Endometrial microvascular endothelial cells (primary cell): ENCODE results near the gene FAM184A. TPM values are rescaled to one million over a fixed set of nuclear protein-coding genes. Genes with fewer than 3 reads are reported as not detected.

Experiments
- in situ Hi-C: cut with HindIII; loops from 2 replicates; pipeline ENCODE4 v1.10.0; 2017; ENCODE audit warnings: low sequenced_read_pairs, low pct_unique_long_range_greater_than_20kb; ENCODE audit errors: inconsistent ontology term
- total RNA-seq: library from RNA; depleted of rRNA; stranded (reverse); fragments of >200 nt; gene quantifications from one replicate; pipeline ENCODE4 v1.2.3, GENCODE V29; 2015; ENCODE audit errors: inconsistent ontology term

FAM184A gene
- total RNA-seq, 1 donor from 2014 or later = not detected

DNA sequence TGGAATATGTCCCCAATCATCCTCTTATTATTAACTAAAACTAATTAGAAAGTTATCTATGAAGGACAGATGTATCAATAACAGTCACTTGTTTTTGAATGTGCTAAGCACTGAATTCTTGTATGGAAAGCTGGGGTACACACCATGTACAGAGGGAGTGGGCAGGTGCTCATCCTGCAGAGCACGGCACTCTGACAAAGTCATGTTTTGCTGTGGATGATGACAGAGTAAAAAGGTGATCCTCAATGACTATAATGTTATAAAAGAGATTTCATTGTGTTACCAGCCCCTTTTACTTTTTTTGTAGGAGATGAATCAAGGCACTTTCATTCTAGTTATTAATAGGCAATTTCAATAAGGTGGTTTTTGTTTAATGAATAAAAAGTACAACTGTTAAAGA lies 92.2 kb downstream of the FAM184A start:
- in situ Hi-C loops = no loop called here

DNA sequence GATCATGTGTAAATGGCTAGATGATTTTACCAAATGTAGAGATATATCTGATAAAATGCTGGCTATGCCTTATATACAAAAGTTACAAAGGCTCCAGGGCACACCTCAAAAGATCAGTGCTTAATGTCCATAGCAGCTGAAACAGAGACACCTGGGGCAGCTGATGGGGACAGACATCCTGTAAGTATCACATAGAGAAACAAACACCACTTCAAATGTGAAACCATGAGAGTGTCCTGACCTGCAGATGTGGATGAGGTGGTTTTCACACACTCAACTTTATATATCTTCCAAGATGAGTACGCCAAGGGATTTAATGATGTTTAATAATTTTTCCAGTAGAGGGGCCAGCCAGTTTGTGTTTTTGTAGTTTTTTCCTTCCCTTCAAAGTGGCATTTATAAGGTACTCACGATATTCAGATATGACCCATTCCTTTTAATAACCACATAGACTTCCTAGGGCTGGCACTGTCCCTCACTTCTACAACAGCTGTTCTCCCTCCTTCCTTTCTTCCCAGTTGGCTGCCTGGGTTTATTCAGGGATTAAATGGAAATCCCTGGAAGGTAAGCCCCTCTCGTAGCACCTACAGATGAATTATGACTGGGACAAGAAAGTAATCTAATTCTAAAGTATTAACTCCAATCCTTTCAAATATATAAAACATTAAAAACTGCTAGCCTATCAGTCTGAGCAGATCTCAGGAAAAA lies 93.2 kb downstream of the FAM184A start:
- in situ Hi-C loops = no loop called here

DNA sequence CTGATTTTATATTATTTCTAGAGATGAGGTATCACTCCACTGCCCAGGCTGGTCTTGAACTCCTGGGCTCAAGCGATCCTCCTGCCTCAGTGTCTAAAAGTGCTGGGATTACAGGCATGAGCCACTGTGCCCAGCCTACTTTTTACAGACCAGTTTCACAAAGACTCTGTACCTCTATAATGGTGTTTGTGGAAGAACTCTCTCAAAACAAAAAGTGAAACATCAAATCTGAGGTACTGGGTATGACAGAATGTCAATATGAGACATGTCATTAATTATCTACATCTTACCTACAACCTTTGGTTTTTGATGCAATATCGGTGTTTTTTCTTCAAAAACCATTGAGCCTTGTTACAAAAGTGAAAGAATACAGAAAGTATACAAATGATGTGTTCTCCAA lies 94.1 kb downstream of the FAM184A start:
- in situ Hi-C loops = no loop called here

DNA sequence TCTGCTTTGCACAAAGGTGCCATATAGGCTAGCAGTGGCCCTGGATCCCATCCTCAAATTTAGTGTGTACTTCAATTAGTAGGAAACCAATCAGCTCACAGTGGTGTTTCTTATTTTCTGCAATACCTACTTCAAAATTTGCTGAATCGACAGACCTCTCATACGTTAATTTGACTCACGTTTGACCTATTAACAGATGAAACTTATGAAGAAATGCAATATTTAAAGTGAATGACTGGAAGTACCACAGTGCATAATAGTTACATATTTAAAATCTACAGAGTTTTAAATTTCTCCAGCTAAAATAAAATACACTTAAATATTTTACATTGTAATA lies 95.9 kb downstream of the FAM184A start:
- in situ Hi-C loops = no loop called here

DNA sequence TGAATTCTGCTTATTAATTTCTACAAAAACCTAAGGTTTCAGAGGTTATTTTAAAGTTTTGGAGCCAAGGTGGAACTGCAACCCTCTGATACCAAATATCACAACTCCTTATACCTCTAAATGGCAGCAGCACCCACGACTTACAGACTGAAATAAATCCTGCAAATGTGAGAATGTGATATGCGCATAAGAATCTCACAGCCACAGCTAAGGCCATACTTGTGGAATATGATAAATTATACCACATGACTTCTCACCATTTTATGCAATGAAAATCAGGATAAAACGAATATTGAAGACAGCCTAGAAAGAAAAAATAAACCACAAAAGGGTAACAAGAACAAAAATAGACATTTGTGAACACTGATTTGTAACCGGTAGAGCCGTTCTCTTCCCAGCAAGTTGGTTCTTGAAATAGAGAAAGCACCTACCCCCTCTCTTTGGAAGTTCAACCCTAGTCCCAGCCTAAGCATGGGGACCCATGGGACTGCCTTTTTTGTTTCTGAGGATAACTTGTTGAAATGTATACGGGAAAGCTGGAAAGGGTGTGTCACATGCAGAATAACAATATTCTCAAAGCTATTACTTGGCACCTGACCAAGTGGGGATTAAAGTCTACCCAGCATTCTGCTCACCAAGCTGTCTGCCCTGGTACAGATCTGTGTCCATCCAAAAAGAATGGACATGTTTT lies 96.4 kb downstream of the FAM184A start:
- in situ Hi-C loops = no loop called here

DNA sequence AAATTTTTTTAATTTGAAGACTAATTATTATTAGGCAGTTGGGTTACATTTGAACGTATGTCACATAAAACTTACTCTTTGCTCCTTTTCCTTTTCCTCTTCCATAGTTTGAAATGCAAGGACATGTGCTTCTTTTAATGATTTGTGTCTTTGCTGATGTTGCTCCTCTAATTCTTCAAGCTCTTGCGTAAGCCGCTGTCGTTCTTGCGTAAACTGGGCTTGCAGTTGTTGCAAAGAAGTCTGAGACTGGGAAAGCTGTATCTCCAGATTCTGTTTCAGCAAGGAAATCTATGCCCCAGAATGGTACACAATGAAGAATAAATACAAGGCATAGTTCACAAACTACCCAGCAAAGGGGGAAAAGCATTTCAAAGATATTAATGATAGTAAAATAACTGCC lies 98.4 kb downstream of the FAM184A start:
- in situ Hi-C loops = no loop called here

DNA sequence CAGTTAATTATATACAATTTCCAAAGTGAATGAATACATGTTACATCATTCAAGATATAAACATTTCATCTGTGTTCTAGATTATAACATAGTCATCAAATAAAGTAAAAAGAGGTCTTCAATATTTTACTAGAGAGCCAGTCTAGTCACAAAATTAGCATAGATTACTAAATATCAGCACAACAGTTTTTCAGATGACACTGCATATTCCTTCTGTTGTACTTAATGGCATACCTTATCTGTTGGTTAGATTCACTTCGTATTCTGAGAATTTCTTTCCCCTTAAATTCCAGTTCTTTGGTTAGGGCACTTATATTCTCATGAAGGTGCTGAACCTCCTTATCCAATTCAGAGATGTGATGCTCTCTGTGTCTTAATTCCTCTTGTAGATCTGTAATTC lies 103.7 kb downstream of the FAM184A start:
- in situ Hi-C loops = no loop called here

DNA sequence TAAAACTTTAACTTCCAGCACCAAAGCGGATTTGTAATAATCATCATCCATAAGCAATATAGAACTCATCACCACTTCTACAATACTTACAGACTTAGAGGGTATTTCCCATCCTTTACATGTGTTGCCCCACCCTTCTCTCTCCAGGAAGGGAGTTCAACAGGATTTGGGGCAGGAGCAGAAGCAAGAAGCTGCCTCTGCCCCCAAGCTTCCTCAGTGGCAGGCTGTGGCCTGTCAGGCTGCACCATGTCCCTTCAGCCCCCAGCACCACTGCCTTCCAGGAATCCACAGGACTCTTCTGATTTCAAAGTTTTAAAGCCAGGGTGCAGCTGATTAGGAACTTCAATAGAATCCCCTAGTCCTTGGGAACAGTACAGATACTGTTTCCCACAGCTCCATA lies 106.8 kb downstream of the FAM184A start:
- in situ Hi-C loops = no loop called here

DNA sequence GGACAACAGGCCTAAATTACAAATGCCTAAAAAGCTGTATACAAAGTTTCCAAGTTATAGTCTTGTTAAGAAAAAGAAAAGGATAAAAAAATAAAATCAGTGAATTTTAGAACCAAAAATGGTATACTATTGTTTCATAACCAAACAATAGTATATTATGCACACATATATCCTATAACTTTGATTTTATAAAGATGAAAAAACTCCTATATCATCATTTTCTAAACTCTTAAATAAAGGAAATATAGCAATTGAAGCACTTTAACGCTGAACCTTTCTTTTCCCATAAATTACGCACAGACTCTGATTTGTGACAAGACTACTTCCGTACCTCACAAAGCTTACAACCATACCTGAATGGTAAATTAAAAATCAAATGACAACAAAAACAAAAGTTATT lies 107.6 kb downstream of the FAM184A start:
- in situ Hi-C loops = no loop called here

DNA sequence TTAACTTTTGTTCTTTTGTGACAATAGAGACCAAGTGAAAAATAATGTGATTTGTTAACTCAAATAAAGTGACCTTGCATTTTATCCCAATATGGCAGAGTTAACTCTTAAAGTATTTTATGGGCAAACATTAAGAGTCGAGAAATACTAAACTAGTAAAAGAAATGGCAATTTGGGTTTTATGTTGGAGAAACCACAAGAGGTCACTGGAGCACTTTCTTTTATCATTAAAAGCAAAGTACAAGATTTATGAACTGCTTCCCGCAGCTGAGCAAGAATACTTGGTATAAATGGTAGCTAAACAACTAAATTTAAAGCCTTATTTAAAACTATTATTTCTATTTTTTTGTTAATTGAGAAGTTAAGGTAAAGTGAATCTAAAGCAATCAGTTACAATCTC lies 110.0 kb downstream of the FAM184A start:
- in situ Hi-C loops = no loop called here

DNA sequence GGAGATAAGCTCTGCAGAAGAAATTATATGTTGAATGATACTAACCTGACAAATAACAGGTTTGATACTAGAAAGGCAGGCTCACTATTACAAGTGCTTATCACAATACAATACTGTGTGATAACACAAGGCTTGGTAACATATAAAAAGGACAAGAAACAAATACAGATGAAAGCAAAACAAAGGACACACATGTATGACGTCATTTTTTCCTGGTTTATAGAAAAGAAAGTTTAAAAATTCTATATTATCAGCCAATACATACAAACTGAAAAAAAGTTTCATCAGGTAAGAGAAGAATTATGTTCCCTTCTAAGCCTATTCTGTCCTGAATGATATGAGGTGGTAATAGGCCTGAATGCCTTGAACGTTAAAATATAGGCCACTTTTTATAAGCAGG lies 111.2 kb downstream of the FAM184A start:
- in situ Hi-C loops = no loop called here

DNA sequence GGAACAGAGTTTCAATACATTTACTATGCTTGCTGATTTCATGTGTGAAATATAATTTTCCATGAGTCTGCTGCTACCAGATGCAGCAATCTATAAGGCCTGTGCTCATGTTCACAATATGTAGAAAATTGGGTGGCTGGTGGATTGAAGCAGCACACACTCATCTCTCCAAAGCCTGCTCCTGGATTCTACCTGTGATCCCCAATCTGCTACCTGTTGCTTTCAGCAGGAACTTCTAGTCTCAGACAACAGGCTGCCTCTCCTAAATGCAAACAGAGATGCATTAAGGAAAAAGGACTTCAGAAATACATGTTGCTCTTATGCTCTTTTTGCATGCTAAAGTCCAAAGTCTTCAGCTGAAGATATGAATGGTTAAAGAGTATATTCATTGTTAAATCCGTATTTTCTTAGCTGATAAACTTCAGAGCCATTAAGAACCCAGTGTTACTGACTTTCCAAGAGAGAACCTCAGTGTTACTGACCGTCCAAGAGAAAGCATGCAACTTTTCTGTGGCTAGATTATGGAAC lies 112.6 kb downstream of the FAM184A start:
- in situ Hi-C loops = no loop called here

DNA sequence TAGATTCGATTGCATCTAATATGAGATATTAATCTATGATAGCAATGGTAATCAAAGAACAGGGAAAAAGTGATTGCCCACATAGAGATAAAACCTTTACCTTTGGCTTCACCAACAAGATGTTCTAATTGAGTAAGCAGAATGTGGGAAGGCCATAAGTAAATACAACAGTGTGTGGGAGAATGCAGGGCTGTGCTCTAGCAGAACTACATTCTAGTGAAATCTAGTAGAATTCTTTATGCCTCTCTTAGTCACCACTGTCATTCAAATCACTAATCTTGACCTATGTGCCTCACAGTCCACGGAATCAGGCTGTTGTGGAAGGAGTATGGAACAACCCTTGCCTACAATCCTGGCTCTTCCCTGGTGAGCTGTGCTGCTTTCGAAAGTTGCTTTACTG lies 113.1 kb downstream of the FAM184A start:
- in situ Hi-C loops = no loop called here

DNA sequence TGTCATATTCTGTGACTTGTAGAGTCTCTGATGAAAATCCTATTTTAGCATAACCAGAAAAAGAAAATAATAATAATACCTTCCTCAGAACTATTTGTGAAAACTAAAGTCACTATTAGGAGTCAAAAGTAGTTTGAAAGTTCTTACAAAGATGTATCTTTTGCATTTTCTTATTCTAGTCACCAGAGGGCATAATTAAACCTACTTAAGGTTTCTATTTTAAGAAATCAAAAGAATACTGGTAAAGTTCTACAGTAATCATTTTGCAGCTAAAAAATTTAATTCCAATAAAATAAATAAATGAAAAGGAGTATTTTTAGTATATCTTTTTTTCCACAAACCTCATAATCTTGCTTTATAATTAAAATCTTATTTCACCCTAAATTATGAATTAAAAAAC lies 115.5 kb downstream of the FAM184A start:
- in situ Hi-C loops = no loop called here

DNA sequence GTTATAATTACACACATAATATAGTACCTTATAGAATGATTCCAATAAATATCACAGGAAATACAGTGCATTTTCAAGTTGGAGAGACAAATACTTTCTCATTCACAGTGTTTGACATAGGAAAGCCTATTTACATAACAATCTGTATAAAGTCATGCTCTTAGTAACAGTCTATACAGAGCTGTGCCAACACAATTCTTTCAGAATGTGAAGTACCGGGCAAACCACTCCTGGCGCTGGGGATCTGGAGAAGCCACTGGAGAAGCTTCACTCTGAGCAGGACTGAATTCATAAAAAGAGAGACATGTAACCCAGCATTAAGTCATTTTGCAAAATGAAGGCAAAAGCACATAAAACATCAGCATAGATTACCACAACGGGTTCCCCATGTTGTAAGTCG lies 118.6 kb downstream of the FAM184A start:
- in situ Hi-C loops = no loop called here

DNA sequence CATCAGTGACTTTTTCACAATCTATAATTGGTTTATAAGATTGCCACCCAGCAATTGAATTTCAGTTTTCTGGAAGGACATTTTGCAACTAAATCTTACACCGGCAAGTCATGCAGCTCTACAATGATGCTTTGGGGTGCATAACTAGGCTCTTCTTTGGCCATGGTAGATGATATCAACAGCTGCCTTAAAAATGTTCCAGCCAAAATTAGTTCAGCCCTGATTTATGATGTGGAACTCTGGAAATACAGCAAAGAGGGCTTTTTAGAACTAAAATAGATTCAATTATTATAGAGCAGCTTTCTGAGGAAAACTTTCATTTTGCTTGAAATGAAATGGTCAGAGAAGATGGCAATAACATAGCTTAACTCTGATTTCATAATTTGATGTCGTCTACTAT lies 125.1 kb downstream of the FAM184A start:
- in situ Hi-C loops = no loop called here

DNA sequence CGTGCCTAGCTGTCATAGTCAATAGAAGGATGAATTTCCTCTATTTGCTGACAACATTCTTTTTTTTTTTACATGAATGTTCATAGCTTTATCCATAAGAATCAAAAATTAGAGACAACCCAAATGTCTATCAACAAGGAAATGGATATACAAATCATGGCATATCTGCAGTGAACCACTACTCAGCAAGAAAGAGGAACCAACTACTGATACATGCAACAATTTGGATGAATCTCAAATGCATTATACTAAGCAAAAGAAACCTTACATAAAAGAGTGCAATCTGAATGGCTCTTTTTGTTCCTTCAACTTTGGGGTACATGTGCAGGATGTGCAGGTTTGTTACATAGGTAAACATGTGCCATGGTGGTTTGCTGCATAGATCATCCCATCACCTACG lies 125.8 kb downstream of the FAM184A start:
- in situ Hi-C loops = no loop called here

DNA sequence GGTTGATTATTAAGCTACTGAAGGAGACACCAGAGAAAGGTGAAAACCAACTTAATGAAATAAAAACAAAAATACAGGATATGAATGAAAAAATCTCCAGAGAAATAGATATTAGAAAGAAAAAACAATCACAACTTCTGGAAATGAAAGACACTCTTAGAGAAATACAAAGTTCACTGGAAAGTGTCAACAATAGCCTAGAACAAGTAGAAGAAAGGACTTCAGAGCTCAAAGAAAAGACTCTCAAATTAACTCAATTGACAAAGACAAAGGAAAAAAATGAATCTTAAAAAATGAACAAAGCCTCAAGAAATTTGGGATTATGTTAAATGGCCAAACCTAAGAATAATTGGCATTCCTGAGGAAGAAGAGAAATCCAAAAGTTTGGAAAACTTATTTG lies 133.2 kb downstream of the FAM184A start:
- in situ Hi-C loops = no loop called here

DNA sequence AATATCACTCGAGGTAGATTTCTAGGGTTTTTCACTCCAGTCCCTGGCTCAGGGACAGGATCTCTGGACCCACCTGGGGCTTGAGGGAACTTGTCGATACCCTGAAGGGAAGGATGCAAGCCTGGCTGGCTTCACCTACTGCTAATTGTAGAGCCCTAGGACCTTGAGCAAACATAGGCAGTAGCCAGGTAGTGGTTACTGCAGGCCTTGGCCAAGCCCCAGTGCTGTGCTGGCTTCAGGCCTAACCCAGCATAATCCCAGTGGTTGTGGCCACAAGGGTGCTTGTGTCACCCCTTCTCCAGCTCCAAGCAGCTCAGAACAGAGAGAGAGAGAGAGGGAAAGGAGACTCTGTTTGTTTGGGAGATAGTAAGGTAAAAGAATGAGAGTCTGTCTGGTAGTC lies 137.7 kb downstream of the FAM184A start:
- in situ Hi-C loops = no loop called here

DNA sequence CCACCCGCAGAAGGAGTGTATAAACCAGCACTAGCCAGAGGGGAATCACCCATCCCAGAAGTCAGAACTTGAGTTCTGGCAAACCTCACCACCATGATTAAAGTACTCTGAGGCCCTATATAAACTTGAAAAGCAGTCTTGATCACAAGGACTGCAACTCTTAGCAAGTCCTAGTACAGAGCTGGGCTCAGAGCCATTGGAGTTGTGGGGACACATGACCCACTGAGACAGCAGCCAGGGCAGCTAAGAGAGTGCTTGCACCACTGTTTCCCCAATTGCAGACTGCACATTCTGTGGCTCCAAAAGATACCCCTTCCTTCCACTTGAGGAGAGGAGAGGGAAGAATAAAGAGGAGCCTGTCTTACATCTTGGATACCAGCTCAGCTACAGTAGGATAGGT lies 138.8 kb downstream of the FAM184A start:
- in situ Hi-C loops = no loop called here
